ENCODE data around the gene SORBS2.

DNA sequence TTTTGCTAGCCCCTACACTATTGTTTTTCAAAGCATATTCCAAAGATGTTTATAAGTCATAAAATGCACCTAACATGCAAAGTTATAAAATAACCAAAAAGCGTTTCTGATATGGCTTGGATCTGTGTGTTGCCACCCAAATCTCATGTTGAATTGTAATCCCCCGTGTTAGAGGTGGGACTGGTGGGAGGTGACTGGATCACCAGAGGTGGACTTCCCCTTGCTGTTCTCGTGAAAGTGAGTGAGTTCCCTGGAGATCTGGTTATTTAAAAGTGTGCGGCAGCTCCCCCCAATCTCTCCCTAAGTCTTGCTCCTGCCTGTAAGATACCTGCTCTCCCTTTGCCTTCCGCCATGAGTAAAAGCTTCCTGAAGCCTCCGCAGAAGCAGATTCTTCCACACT, 22.8 kb upstream of the SORBS2 start:
- TF ChIP-seq, protein P1, sequence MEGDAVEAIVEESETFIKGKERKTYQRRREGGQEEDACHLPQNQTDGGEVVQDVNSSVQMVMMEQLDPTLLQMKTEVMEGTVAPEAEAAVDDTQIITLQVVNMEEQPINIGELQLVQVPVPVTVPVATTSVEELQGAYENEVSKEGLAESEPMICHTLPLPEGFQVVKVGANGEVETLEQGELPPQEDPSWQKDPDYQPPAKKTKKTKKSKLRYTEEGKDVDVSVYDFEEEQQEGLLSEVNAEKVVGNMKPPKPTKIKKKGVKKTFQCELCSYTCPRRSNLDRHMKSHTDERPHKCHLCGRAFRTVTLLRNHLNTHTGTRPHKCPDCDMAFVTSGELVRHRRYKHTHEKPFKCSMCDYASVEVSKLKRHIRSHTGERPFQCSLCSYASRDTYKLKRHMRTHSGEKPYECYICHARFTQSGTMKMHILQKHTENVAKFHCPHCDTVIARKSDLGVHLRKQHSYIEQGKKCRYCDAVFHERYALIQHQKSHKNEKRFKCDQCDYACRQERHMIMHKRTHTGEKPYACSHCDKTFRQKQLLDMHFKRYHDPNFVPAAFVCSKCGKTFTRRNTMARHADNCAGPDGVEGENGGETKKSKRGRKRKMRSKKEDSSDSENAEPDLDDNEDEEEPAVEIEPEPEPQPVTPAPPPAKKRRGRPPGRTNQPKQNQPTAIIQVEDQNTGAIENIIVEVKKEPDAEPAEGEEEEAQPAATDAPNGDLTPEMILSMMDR (IDR thresholded peaks at IDR 0.05), result no peak
- TF ChIP-seq SIN3A (IDR thresholded peaks at IDR 0.05; ENCODE audit: borderline replicate concordance, insufficient read depth, low read depth, low read length) (no peak), POLR2AphosphoS5 (IDR thresholded peaks at IDR 0.05; ENCODE audit: low read depth, low read length) (no peak), TCF7L2 (IDR thresholded peaks at IDR 0.05; ENCODE audit: low read depth, low read length) (no peak)
- TF ChIP-seq, protein P2, sequence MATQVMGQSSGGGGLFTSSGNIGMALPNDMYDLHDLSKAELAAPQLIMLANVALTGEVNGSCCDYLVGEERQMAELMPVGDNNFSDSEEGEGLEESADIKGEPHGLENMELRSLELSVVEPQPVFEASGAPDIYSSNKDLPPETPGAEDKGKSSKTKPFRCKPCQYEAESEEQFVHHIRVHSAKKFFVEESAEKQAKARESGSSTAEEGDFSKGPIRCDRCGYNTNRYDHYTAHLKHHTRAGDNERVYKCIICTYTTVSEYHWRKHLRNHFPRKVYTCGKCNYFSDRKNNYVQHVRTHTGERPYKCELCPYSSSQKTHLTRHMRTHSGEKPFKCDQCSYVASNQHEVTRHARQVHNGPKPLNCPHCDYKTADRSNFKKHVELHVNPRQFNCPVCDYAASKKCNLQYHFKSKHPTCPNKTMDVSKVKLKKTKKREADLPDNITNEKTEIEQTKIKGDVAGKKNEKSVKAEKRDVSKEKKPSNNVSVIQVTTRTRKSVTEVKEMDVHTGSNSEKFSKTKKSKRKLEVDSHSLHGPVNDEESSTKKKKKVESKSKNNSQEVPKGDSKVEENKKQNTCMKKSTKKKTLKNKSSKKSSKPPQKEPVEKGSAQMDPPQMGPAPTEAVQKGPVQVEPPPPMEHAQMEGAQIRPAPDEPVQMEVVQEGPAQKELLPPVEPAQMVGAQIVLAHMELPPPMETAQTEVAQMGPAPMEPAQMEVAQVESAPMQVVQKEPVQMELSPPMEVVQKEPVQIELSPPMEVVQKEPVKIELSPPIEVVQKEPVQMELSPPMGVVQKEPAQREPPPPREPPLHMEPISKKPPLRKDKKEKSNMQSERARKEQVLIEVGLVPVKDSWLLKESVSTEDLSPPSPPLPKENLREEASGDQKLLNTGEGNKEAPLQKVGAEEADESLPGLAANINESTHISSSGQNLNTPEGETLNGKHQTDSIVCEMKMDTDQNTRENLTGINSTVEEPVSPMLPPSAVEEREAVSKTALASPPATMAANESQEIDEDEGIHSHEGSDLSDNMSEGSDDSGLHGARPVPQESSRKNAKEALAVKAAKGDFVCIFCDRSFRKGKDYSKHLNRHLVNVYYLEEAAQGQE (IDR thresholded peaks at IDR 0.05; ENCODE audit: insufficient read depth in 1 of 2, low read depth in 2 of 2, low read length in 1 of 2), result no peak
